Renal pelvis (tissue), 4 donors: Measurements from ENCODE around the gene CYB5R2. TPM values are rescaled to one million over a fixed set of nuclear protein-coding genes. Genes with fewer than 3 reads are reported as not detected.
"Not testable (repeated sequence)": the region's sequence is repeated elsewhere in the genome, so short reads cannot be mapped to it uniquely, and the experiment has no call there.

Experiments
- DNase-seq: peaks from one replicate; pipeline ENCODE4 v3.0.0-alpha.2; 2013
- polyA plus RNA-seq, 3 donors: library from polyadenylated mRNA; unstranded; fragments of 120-200 nt; gene quantifications; one replicate each; pipeline ENCODE4 v1.2.1, GENCODE V29; 2013; ENCODE audit not compliant: insufficient read length in 3 of 3

CYB5R2 gene
- polyA plus RNA-seq, 3 donors: 31.9 to 33.3 (median 32.2) TPM

DNA sequence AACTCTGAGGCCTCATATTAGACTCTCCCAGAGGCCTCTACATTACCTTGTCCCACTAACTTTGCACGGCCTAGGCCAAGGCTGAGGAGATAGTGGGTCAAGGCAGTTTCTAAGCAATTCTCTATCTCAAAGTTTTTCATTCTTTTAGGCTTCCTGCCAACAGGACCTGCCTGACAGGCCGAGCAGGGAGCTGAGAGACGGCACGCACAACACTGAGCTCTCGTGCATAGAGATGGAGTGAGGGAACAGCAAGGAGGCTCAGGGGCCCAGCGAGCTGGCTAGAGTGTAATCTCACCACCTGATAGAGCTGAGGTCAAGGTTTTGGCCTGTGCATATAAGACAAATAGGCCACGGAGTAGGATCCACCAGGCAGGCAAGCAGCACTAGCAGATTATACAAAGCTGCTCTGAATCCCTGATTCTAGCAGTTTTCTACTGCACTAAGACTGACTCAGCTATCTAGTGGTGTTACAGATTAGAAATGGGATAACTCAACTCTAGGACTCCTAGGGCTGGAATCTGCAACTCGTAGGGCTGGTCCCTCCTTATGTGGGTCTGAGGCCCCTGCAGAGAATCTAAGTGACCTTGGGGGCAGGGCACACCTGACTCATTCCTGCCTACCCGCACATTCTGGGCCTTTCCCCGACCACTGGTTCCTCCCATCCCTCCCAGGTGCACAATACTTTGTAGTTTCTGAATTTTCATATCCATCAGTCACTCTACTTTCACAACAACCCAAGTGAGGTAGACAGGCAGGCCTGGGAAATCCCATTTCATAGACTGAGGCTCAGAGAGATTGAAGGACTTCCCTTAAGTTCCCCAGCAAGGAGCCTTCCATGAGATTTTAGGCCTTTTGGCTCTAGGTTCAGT, 1.7 kb downstream of the CYB5R2 start:
- no peak for DNase-seq

- no peak for DNase-seq
These were observed 2.7 kb downstream of the CYB5R2 start for GRCh38 chr11:7670641-7671040.

- DNase-seq: no peak
These were observed 4.4 kb downstream of the CYB5R2 start for GRCh38 chr11:7668911-7669310.

- DNase-seq: no peak
These were observed 4.8 kb downstream of the CYB5R2 start for GRCh38 chr11:7668464-7668863.

DNA sequence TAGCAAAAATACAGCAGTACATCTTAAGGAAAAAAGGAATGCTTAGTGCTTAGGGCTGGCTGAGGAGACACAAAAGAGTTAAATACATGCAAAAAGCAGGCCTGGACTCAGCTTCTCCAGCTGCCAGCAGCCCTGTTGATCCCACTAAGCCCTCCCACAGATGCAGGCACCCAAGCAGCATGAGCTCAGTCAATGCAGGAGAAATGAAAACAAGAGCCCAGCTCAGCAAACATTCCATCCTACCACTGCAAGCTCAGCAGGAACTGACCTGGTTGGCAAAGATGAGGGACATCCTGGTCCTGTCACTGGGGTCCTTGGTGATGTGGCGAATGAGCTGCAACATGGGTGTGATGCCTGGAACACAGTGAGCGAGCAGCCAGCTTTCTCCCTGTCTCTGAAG, 5.8 kb downstream of the CYB5R2 start:
- no peak for DNase-seq

- no peak for DNase-seq
These were observed 6.9 kb downstream of the CYB5R2 start for GRCh38 chr11:7666292-7666866.

DNA sequence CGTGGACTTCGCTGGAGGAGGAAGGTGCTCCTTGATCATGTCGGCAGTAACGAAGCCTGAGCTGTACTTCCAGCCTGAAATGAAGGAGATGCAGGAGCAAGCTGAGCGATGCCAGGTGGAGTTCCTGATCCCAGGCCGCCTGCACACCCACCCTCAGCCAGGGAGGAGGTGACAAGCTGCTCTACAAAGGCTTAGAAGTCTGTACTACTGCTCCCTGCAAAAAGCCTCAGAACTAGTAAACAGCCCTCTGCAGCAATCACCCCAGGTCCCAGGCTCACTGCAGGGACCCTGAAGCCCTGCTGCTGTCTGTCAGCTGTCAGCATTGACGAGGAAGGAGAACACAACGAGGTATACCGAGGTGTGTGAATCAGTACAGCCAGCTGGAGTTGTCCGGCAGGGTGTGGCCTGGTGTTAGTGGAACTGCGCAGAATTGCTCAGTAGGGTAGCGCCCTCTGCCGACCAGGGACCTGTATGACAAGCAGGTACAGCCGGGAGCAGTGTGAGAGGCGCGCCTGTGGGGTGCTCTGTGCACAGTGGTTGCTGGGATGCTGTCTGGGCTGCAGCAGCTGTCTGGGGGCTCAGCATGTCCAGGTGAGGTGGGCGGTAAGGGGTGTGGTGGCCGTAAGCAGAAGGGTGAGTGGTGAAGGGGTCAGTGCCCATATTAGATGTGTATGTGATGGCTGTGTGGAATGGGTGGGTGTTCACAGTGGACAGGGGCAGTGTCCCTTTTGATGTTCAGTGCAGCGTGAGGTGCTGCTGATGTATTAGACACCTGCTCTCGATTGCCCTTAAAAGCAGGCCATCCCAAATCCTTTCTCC, 7.6 kb downstream of the CYB5R2 start:
- DNase-seq: peak; percentile 58

- no peak for DNase-seq
These were observed 8.4 kb downstream of the CYB5R2 start for GRCh38 chr11:7664867-7665266.

DNA sequence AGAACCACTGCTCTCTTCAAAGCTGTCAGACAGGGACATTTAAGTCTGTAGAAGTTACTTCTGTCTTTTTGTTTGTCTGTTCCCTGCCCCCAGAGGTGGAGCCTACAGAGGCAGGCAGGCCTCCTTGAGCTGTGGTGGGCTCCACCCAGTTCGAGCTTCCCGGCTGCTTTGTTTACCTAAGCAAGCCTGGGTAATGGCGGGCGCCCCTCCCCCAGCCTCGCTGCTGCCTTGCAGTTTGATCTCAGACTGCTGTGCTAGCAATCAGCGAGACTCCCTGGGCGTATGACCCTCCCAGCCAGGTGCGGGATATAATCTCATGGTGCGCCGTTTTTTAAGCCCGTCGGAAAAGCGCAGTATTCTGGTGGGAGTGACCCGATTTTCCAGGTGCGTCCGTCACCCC, 9.8 kb downstream of the CYB5R2 start:
- DNase-seq: not testable (repeated sequence)

- peak; percentile 66 for DNase-seq
These were observed 15.8 kb downstream of the CYB5R2 start for GRCh38 chr11:7657306-7658025.

GRCh38 chr11:7656704-7657103, 16.6 kb downstream of the CYB5R2 start:
- DNase-seq: no peak

DNA sequence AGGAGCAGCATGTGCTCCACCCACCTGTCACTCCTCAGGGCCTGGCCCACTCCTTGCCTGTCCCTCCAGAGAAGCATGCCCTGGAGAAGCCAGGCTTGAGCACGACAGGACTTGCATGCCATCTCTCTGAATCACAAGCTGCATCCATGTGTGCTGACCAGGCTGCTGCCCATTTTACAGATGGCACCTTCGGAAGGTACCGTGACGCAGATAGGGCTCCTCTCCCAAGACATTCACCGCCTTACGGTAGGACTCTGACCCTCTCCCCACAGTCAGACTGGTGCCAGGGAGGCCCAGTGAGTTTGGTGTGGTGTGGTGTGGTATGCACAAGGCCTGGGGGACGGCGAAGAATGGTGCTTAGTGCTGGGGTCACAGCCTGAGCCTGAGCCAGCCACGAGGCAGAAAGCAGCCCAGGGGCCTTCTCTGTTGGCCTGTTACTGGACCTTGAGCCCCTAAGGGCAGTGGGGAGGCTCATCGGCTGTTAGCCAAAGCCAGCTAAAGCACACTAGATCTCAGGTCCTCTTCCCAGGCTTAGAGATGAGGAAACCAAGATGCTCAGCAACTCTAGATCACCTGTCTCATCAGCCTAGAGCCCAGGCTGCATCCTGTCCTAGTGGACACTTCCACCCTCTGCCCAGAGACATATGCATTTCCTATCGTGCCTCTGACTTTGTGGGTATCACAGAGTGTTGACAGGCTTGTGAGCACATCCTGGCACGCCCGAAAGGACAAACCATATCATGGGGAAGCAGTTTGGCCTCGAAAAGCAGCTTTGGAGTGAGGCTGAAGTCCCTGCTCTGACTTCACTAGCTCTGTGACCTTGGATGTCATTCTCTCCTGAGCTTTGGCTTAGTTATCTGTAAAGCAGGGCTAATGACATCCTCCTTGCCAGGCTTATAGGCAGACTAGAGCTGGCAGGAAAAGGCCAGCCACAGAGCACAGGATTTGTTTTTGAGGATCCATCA, 17.8 kb downstream of the CYB5R2 start:
- DNase-seq: no peak

DNA sequence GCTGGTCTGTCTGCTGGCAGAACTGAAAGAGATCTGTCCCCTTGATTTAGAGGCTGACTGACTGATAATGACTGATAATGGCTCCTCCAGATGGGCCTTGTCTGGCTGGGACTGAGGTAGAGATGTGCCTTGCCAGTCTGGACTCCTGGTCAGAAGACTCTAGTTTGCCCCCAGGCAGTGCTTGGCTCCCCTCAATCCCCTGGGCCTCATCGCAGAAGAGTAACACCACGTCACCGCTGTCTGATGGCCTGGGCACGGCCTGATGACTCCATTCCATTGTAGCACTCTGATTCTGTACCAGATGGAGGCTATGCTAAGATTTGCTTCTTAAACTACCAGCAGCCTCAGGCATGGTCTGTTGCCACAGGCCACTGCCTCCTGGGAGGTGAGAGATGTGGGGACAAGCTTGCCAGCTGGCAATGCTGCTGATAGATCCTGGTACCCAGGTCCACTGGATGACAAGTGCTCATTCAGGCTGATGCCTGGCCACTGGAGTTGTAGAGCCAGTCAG, 19.1 kb downstream of the CYB5R2 start:
- no peak for DNase-seq

DNA sequence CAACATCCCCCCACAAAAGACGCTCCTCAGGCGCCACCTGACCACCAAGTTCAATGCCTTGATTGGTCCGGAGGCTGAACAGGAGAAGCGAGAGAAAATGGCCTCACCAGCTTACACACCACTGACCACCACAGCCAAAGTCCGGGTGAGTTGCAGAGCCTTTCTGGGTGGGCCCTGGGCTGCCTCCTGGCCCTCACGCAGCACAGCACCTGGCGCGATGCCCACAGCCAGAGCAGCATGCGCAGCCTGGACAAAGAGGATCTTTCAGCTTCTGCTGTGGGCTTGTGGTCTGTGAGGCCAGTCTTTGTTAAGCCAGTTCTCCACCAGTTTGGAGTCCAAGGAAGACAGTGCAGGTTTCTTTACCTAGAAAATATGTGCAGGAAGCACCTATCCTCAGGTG, 21.6 kb downstream of the CYB5R2 start:
- DNase-seq: no peak

DNA sequence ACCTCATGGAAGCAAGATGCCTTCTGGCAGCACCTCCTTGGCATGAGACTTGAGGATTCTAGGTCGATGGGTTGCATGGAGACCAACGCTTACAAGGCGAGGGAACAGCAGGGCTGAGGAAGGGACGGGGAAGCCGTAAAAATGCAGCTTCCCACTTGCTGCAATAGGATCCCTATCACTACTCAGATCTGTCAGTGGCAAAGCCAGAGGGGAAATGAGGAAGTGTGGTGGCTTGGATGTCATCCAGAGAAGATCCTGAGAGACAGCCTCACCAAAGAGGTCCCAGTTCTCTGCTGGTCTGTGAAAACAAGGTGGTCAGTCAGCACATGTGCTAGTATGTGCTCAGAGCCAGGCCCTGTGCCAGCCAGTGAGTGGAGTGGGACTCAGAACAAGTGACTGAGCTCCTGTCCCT, 22.2 kb downstream of the CYB5R2 start:
- DNase-seq: no peak

- no peak for DNase-seq
These were observed 25.0 kb downstream of the CYB5R2 start for GRCh38 chr11:7648264-7648663.

DNA sequence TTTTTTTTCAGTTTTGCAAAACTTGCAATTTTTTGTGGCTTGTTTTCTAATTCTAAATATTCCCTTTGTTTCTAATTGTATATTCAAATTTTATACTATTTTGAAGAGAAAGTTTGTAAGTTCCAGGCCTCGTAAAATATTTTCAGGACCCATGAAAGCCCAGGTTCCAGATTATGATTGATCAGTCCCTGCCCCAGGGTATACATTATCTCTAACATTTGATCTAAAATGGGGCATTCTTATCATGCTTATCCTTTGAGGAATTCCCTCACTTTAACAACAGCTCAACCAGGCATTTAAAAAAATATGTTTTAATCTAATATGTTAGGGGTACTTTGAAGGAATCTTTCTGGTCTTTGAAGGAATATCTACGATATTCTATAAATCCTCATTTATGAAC, 26.4 kb downstream of the CYB5R2 start:
- no peak for DNase-seq

DNA sequence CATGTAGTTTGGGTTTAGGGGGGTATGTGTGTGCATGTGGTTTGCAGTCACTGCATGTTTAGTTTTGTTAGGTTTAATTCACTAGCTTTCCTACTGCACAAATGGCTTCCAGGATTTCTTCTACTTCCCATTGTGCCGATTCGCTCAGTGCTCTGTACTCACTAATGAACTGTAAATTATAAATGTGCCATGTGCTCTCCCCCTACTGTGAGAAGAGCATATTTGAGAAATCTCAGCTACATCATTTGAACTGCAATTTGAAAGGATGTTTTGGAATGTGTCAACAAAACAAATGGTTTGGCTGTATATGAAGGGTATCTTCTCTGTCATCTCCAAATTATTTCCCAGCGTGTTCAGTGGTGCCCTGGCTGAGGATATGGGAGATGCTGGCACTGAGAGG, 28.1 kb downstream of the CYB5R2 start:
- DNase-seq: no peak

DNA sequence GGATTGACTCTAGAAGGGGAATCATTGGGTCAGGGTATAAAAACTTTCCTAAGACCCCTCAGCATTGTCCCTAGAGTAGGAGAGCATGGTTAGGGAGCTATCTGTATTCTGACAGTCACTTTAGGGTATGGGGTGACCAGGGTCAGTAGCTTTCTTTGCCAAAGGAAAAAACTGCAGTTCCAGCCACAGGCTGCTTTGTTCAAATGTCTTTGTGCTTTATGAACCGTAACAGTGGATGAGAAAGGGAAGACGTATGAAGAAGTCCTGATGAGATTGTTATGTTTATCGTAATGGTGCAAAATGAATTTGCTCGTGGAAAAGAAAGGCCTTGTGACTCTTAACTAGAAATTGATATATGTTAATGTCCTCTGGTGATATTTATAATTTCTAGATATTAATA, 30.0 kb downstream of the CYB5R2 start:
- peak; percentile 50 for DNase-seq

GRCh38 chr11:7642747-7643146, 30.6 kb downstream of the CYB5R2 start:
- DNase-seq: no peak

DNA sequence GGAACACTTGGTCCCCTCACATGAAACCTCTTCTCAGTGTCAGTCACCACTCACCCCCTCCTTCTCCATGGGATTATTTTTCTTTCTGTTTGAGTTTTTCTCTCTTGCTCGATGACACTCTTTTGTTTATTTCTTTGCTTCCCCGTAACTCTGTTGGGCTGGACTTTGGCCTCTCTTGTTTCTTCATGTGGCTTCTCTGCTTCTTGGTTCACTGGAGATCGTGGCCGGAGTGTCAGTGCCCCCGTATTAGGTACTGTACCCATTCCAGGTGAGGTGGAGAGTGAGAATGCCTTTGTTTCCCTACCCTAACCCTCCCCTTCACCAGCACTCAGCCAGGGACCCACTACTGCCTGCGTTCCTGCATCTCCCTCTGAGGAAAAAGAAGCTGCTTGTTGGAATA, 32.5 kb downstream of the CYB5R2 start:
- no peak for DNase-seq
